ENCODE data around the gene KCTD7. TPM values are rescaled to one million over a fixed set of nuclear protein-coding genes. Genes with fewer than 3 reads are reported as not detected.
A peak's percentile ranks its signal among the peaks of the same experiment; 100 is the strongest.
"Not testable (repeated sequence)": the region's sequence is repeated elsewhere in the genome, so short reads cannot be mapped to it uniquely, and the experiment has no call there.

KCTD7 gene
- polyA plus RNA-seq (ENCODE audit: insufficient read length) = 18.4 TPM

- DNase-seq = peak; percentile 98
These were observed at the start of gene KCTD7 for GRCh38 chr7:66628361-66629221. KCTD7 (plus strand) TSS chr7:66628881; CDS start chr7:66629065, 184 bp downstream.

- not testable (repeated sequence) for DNase-seq
These were observed 48.3 kb upstream of the KCTD7 start for GRCh38 chr7:66580380-66580779.

DNA sequence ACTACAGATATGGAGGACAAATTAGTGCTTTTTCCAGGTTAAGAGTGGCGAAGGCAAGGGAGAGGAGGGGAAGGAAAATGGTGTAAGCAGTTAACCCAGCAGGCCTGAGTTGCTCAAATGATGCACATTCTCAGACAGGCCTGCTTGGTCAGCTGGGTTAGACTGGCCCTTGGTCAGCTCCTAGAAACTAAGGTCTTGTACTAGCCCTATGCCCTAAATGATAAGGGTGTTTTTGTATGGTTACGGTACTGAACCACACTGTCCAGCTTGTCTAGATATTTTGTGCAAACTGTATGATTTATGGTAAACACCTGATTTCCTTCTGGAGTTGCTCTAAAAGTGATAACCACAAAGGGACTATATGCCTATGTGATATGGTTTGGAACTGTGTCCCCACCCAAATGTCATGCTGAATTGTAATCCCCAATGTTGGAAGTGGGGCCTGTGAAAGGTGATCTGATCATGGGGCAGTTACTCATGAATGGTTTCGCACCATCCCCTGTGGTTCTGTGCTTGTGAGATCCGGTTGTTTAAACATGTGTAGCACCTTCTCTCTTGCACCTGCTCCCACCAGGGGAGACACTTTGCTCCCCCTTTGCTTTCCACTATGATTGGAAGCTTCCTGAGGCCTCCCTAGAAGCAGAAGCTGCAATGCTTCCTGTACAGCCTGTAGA is 45.7 kb upstream of the KCTD7 start:
- DNase-seq = not testable (repeated sequence)

- DNase-seq = no peak
These were observed 45.1 kb upstream of the KCTD7 start for GRCh38 chr7:66583490-66584110.

GRCh38 chr7:66586181-66586580 is 42.5 kb upstream of the KCTD7 start:
- no peak for DNase-seq

DNA sequence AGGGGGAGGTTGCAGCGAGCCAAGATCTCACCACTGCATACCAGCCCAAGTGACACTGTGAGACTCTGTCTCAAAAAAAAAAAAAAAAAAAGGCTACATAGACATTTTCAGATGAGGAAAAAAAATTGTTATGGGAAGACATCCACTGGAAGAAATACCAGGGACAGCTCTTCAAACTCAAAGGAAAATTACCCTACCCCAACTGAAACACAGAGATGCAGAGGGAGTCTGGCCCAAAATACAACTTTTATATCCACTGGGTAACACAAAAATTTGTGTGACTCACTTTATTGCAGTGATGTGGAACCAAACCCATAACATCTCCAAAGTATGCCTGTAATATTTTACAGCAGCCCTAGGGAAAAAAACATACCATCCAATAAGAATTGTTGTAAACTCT is 40.5 kb upstream of the KCTD7 start:
- not testable (repeated sequence) for DNase-seq

DNA sequence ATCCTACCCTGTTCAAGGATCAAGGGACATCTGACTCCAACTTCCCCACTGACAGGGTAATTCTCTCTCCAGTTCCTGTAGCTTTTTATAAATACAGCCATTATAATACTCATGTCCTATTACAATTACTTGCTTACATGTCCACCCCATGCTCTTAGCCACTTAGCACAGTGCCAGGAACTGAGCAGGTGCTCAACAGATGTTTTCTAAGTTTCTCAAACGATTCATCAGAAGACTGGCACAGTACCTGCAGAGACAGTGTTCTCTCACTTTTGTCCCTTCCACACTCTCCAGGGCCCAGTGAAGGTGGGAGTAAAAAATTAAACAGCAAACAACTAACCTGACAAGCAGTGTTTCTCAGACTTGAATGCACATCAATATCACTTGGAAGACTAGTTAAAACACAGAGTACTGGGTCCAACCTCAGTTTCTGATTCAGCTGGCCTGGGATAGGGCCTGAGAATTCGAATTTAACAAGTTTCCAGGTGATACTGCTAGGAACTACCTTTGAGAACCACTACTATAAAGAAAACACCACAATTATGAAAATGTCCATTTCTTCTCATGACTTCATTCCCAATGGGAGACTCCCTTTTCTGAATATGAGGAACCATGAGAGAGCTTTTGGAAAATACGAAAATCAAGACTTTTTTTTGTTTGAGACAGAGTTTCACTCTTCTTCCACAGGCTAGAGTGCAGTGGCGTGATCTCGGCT is 39.7 kb upstream of the KCTD7 start:
- DNase-seq = not testable (repeated sequence)

DNA sequence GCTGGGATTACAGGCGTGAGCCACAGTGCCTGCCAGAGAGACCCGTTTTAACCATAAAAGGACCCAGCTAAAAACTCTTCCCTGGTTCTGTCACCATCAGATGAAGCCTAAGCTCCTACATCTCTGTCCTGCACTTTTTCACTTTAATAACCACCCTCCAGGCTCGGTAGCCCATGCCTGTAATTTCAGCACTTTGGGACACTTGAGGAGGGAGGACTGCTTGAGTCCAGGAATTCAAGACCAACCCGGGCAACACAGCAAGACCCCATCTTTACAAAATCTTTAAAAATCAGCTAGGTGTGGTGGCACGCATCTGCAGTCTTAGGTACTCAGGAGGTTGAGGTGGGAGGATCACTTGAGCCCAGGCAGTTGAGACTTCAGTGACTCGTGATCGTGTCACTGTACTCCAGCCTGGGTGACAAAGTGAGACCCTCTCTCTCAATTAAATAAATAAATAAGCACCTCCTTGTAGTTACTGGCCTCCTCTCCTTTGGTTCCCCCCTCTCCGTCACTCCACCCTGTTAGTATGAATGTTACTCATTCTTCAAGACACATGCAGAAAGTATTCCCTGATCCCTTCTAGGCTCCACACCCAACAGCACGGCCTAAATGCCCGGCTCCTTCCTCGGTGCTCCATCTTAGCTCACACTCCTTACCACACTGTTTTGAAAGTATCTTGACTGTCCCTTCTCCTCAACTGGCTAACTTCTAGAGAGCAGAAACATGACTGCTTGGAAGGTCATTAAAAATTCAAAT is 38.2 kb upstream of the KCTD7 start:
- not testable (repeated sequence) for DNase-seq

DNA sequence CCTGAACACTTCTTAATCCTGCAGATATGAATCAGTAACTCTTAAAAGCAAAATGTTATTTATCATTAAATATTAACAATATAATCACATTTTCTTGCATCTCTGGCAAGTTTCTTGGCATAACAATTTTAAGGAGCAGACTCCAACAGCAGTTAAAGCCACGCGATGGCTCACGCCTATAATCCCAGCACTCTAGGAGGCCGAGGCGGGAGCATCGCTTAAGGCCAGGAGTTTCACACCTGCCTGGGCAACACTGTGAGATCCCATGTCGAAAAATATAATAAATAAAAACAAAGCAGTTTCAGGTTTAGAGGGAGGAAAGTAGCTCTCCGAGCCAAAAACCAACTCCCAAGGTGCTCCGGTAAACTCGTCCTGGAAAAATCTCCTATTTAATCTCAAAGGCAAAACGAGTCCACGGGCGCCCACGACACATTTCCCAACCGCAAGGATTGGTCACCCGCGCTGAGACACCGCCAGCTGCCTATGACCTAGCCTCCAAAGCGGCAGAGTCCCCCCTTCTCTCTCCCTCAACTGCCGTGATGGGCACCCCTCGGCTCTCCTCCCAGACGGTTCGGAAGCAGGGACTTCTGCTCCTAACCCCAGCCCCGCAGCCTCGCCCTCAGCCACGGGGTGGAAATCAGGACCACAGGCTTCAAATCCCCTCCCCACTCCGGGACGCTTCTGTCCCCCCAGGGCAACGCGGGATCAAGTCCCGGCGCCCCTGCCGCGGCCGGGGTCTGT is 37.5 kb upstream of the KCTD7 start:
- DNase-seq = peak; percentile 6

DNA sequence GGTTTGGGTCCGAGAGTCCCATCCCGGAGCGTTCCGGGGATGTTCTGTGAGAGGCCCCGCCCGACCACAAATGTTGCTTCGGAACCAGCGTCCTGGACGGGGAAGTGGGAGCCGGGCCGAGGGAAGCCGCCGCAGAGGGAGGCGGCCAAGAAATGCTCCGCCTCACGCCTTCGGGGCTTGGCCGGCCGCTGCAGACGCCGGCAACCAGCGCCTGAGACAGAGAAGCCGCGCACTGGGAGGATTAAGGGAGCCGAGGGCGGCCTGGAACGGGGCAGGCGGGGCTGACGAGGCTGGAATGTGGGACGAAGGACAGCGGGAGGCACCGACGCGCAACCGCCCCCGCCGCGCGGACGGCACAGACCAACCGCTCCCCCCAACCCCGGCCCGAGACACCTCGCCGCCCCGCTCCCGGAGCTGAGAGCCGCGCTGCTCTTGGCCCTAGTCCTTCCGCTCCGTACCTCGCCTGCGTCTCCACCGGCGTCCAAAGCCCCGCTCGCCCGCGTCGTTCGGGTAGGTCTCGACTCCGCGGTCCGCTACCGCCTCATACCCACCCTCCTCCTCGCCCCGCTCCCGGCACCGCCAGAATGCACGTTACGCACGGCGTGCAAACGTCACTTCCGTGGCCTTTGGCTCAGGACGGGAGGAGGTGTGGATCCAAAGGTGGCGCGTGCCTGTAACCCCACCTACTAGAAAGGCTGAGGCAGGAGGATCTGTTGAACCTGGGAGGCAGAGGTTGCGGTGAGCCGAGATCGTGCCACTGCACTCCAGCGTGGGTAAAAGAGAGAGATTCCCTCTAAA is 36.7 kb upstream of the KCTD7 start:
- DNase-seq = peak; percentile 93

- DNase-seq = not testable (repeated sequence)
These were observed 36.0 kb upstream of the KCTD7 start for GRCh38 chr7:66592597-66593146.

DNA sequence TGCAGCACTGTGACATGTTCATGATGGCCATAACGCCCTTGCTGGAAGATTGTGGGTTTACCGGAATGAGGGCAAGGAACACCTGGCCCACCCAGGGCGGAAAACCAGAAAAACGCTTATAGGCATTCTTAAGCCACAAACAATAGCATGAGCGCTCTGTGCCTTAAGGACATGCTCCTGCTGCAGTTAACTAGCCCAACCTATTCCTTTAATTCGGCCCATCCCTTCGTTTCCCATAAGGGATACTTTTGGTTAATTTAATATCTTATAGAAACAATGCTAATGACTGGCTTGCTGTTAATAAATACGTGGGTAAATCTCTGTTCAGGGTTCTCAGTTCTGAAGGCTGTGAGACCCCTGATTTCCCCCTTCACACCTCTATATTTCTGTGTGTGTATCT is 34.6 kb upstream of the KCTD7 start:
- not testable (repeated sequence) for DNase-seq

DNA sequence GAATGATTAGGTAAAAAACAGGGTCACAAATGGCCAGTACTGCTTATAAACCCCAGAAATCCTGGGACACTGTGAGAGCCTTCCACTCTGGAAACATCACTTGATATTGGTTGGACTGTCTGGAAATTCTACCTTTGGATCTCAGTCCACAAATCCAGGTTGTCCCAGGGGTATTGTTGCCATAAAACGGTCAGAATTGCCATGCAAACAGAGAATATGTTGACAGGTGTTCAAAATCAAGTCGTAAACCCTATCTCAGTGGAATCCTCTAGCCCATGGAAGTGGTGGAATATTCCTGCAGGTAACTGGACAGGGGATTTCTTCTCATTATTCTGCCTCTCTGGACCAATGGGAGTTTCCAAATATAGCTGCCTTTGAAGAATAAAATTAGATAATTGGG is 31.2 kb upstream of the KCTD7 start:
- no peak for DNase-seq

DNA sequence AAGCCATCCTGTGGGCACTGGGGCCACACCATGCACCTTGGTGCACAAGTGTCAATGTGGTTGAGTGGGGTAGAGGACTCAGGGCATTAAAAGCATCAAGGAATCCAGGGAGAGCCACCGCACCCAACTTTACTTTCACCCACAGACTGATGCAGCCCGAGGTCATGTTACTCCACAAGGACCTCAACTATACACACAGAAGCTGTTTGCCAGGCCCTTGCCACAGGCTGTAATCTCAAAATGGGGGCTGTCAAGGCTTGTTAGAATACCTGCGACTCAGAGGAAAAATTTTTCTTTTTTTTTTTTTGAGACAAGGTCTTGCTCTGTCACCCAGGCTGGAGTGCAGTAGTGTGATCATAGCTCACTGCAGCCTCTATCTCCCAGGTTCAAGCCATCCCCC is 26.5 kb upstream of the KCTD7 start:
- no peak for DNase-seq

GRCh38 chr7:66604198-66604597 is 24.5 kb upstream of the KCTD7 start:
- no peak for DNase-seq

DNA sequence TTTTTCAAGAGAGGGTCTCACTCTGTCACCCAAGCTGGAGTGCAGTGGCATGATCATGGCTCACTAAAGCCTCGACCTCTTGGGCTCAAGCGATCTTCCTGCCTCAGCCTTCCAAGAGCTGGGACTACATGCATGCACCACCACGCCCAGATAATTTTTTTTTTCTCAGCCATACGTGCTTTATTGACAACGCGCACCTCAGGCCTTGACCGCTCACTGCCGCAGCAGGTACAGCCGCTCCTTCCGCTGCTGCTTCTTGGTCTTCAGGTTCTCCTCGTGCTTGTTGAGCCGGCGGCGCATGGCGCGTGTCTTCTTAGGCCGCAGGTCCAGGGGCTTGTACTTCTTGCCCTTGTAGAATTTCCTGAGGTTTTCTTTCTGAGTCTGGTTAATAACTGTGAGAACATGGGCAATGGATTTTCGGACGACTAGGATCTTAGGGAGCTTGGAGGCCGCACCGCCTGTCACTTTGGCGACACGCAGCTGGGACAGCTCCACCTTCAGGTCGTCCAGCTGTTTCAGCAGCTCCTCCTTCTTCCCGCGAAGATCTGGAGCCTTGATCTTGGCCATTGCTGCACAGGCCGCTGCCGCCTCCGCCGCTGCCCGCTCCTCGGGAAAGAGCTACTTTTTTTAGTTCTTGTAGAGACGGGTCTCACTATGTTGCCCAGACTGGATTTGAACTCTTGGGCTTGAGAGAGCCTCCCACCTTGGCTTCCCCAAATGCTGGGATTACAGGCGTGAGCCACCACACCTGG is 22.0 kb upstream of the KCTD7 start:
- not testable (repeated sequence) for DNase-seq

- DNase-seq = no peak
These were observed 19.5 kb upstream of the KCTD7 start for GRCh38 chr7:66609176-66609575.

GRCh38 chr7:66614596-66614995 is 14.1 kb upstream of the KCTD7 start:
- DNase-seq = not testable (repeated sequence)

DNA sequence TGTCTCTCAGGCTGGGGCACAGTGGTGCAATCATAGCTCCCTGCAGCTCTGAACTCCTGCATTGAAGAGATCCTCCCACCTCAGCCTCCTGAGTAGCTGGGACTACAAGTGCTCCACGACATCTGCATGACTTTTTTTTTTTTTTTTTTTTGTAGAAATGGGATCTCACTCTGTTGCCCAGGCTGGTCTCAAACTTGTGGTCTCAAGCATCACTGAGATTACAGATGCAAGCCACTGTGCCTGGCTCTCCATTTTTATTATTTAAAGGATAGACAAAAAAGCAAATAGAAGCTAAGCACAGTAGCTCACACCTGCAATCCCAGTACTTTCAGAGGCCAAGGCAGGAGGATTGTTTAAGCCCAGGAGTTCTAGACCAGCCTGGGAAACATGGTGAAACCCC is 13.0 kb upstream of the KCTD7 start:
- no peak for DNase-seq
